Psoas muscle (tissue), 8 donors: ENCODE data around the gene SASH1. TPM values are rescaled to one million over a fixed set of nuclear protein-coding genes. Genes with fewer than 3 reads are reported as not detected.
"Not testable (repeated sequence)": the region's sequence is repeated elsewhere in the genome, so short reads cannot be mapped to it uniquely, and the experiment has no call there.

Experiments used
- ATAC-seq, 4 donors: fragments of 200-7000 bp; cut with Tn5 transposase; one replicate each; pipeline ENCODE4 v1.9.1; 2020; ENCODE audit warnings: moderate library complexity in 3 of 4, mild to moderate bottlenecking in 2 of 4
- DNase-seq, 2 donors: peaks; one replicate each; pipeline ENCODE4 v3.0.0-alpha.2; 2020
- H3K27ac ChIP-seq: fragments of 200-600 bp; one replicate; pipeline ENCODE4 v1.8.0; 2022
- H3K27me3 ChIP-seq, 3 donors: fragments of 200-600 bp in 1 of 3; one replicate each; pipeline versions ENCODE4 v1.6.1 to v1.8.0; 2013 to 2022; ENCODE audit warnings: low read length in 2 of 3, mild to moderate bottlenecking in 2 of 3, moderate library complexity in 1 of 3; ENCODE audit not compliant: insufficient read depth in 3 of 3
- H3K36me3 ChIP-seq, 2 donors: fragments of 200-600 bp in 1 of 2; one replicate each; pipeline versions ENCODE4 v1.6.1 to v1.8.0; 2013 to 2022; ENCODE audit warnings: low read depth in 1 of 2, mild to moderate bottlenecking in 1 of 2, moderate library complexity in 1 of 2; ENCODE audit not compliant: insufficient read depth in 1 of 2
- H3K4me1 ChIP-seq: fragments of 200-600 bp; one replicate; pipeline ENCODE4 v1.8.0; 2022
- H3K4me3 ChIP-seq: fragments of 200-600 bp; one replicate; pipeline ENCODE4 v1.8.0; 2022; ENCODE audit warnings: mild to moderate bottlenecking
- H3K9me3 ChIP-seq: fragments of 200-600 bp; one replicate; pipeline ENCODE4 v1.8.0; 2022
- WGBS, 3 donors: extraction: QIAGEN DNeasy Blood & Tissue Kit; methylation state at CpG; one replicate each; pipeline versions ENCODE4 v1.1.6 to v1.1.7; 2013; 5-methylcytosine and 5-hydroxymethylcytosine counted together
- intact Hi-C, 2 donors: fragments of 100-400 bp; cut with DNase I; formaldehyde crosslinking; loops; one replicate each; pipeline versions ENCODE4 v1.11.0 to v1.14.2; 2022
- polyA plus RNA-seq, 3 donors: library from polyadenylated mRNA; stranded (reverse); fragments of 200-250 nt; gene quantifications; one replicate each; pipeline ENCODE4 v1.2.3, GENCODE V29; 2013
- total RNA-seq, 4 donors: library from RNA; stranded (reverse); fragmentation: NEBNext Ultra II Directional in 2 of 4; extraction: Animal tissue kit (Norgen Biotek cat#: 25700) in 2 of 4; gene quantifications; one replicate each; pipeline versions ENCODE4 v1.2.1 to v1.2.4, GENCODE V29; 2021 to 2023
- TF ChIP-seq, protein P1 (sequence below): fragments of 200-600 bp; IDR thresholded peaks from one replicate; pipeline ENCODE4 v1.8.0; 2022; ENCODE audit warnings: antibody characterized with exemption
- donor health status: healthy with polysubstance abuse.
- donor health status: DM: no; HTN: no; CAD: no; lungs with moderate emphysema.
- donor health status: Bipolar disorder and iron deficiency.
- donor health status: healthy.
- donor health status: DM: yes; HTN: yes; CAD: no.
- donor health status: DM: no; HTN: no; CAD: no.
- donor health status: DM: no; HTN: no; CAD: no.
- donor health status: DM: yes; HTN: yes; CAD: no.

Gene SASH1
- total and polyA plus RNA-seq, 7 donors = 5.0 to 26.1 (median 13.0) TPM

DNA sequence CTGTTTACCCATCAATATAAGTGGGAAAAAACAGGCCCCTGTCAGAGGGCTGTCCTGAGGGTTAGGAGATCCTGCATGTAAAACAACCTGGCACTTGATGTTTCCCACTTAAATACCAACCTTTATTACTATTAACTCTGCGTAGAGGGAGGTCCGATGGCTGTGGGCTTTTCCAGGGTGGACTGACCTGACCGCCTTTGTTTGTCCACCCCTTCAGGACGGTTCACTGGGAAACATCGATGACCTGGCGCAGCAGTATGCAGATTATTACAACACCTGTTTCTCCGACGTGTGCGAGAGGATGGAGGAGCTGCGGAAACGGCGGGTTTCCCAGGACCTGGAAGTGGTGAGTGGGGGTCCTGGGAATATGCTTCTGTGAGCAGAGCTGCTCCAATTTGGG, 47.3 kb downstream of the SASH1 start:
- Histone ChIP-seq H3K4me1 (peaks cover 6% of the 10 kb centered on the region), H3K9me3 (no peaks in the 10 kb centered on the region), H3K4me3 (no peak overlapping the region), H3K27ac (no peak overlapping the region), H3K27me3 (no peaks in the 10 kb centered on the region), H3K36me3 (peaks cover 0 to 2% of the 10 kb centered on the region in 2 donors)
- no peak for ATAC-seq
- WGBS, 3 donors = 92 to 94% (median 93%) methylated on average over 12 of the region's 12 CpGs
- TF ChIP-seq, protein P1, sequence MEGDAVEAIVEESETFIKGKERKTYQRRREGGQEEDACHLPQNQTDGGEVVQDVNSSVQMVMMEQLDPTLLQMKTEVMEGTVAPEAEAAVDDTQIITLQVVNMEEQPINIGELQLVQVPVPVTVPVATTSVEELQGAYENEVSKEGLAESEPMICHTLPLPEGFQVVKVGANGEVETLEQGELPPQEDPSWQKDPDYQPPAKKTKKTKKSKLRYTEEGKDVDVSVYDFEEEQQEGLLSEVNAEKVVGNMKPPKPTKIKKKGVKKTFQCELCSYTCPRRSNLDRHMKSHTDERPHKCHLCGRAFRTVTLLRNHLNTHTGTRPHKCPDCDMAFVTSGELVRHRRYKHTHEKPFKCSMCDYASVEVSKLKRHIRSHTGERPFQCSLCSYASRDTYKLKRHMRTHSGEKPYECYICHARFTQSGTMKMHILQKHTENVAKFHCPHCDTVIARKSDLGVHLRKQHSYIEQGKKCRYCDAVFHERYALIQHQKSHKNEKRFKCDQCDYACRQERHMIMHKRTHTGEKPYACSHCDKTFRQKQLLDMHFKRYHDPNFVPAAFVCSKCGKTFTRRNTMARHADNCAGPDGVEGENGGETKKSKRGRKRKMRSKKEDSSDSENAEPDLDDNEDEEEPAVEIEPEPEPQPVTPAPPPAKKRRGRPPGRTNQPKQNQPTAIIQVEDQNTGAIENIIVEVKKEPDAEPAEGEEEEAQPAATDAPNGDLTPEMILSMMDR = no peak
- no peak for DNase-seq
- intact Hi-C loops = loop anchor here in 1 of 2 donors (10.0 kb wide), 1 partner anchor 45 kb away; the partner anchor contains the start of gene SASH1

- not testable (repeated sequence) for H3K27ac ChIP-seq, H3K4me3 ChIP-seq, DNase-seq, H3K27me3 ChIP-seq, H3K36me3 ChIP-seq, ATAC-seq, H3K9me3 ChIP-seq
- intact Hi-C loops = loop anchor here in 1 of 2 donors (10.0 kb wide), 1 partner anchor 47 kb away; the partner anchor contains the start of gene SASH1
- WGBS, 3 donors = 95 to 97% (median 97%) methylated on average over 8 of the region's 8 CpGs
- H3K4me1 ChIP-seq = peaks cover 15% of the 10 kb centered on the region
These were observed 49.5 kb downstream of the SASH1 start for GRCh38 chr6:148392127-148392526.

DNA sequence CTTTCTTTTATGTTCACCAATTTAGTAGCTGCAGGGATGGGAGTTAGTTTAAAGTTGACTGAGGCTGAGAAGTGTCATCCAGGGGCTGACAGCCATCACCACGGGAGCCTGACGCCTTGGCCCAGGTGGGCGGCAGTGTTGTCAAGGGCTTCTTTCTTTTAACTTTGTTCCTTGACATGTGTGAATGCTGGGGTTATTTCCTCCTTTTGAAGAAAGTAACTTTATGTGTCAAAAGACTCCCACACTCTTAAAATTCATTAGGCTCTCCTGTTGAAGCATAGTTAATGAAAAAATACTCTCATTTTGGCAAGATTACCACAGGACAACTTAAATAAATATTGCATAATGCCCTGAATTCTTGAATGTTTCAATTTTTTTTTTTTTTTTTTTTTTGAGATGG, 50.0 kb downstream of the SASH1 start:
- H3K4me1 ChIP-seq = peaks cover 15% of the 10 kb centered on the region
- no peak overlapping the region for H3K27ac ChIP-seq
- DNase-seq (no peak), ATAC-seq (no peak)
- 65 to 71% (median 70%) methylated on average over 3 of the region's 3 CpGs for WGBS, 3 donors
- H3K27me3 ChIP-seq = no peaks in the 10 kb centered on the region
- H3K9me3 ChIP-seq = no peaks in the 10 kb centered on the region
- intact Hi-C loops = loop anchor here in 1 of 2 donors (10.0 kb wide), 1 partner anchor 48 kb away; the partner anchor contains the start of gene SASH1
- TF ChIP-seq, protein P1 = no peak
- no peak overlapping the region for H3K4me3 ChIP-seq
- H3K36me3 ChIP-seq = peaks cover 0 to 2% of the 10 kb centered on the region in 2 donors

- intact Hi-C loops = loop anchor here in 1 of 2 donors (10.0 kb wide), 1 partner anchor 51 kb away; the partner anchor contains the start of gene SASH1
- Histone ChIP-seq H3K9me3 (no peaks in the 10 kb centered on the region), H3K27me3 (no peaks in the 10 kb centered on the region), H3K4me3 (no peak overlapping the region), H3K27ac (peak overlapping the region; percentile 53), H3K36me3 (peaks cover 0 to 2% of the 10 kb centered on the region in 2 donors), H3K4me1 (peaks cover 15% of the 10 kb centered on the region)
- WGBS, 3 donors = 14 to 17% (median 15%) methylated on average over 1 of the region's 1 CpG
- DNase-seq (no peak), ATAC-seq (peak; percentile 61 to 89 (median 77))
- TF ChIP-seq, protein P1 = no peak
These were observed 53.0 kb downstream of the SASH1 start for GRCh38 chr6:148395583-148396101.

DNA sequence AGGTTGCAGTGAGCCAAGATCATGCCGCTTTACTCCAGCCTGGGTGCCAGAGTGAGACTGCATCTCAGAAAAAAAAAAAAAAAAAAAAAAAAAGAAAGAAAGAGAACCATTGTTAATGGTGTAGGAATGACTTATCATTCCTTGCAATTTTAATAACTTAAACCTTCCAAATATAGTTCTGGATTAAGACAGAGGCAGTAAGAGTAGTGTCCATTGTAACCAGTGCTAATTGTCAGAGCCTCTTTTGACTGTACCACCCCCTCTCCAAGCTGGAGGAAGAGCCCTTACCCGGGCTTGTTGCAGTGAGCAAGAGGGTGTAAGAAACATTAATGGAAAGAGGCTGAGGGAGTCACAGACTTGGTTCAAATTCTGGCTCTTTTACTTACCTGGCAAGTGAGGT, 53.8 kb downstream of the SASH1 start:
- H3K27me3 ChIP-seq = no peaks in the 10 kb centered on the region
- intact Hi-C loops = loop anchor here in 1 of 2 donors (10.0 kb wide), 1 partner anchor 52 kb away; the partner anchor contains the start of gene SASH1
- ATAC-seq (no peak), DNase-seq (no peak)
- H3K4me1 ChIP-seq = peaks cover 15% of the 10 kb centered on the region
- peaks cover 0 to 2% of the 10 kb centered on the region in 2 donors for H3K36me3 ChIP-seq
- H3K9me3 ChIP-seq = no peaks in the 10 kb centered on the region
- 75 to 87% (median 78%) methylated on average over 2 of the region's 2 CpGs for WGBS, 3 donors
- H3K27ac ChIP-seq = peak overlapping the region; percentile 17
- TF ChIP-seq, protein P1 = no peak
- no peak overlapping the region for H3K4me3 ChIP-seq
